ENCODE data around the gene SPC24.

DNA sequence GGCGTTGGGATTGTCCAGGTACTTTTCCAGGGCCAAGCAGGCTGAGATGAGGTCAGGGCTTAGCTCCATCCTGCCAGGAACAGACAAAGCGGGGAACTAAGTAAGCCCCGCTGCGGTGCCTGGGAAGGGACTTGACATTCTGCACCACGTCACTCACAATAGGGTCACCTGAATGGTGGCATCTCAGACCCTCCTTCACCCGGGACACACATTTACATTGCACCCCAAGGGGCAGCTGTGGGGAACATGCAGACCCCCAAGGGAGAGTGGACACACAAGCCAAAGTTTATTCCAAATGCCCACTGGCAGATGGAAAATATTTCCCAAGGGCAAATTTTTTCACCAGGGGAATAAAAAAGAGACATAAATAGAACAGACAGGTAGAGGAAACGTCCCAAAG, 20.3 kb upstream of the SPC24 start:
- TF ChIP-seq, protein P1, sequence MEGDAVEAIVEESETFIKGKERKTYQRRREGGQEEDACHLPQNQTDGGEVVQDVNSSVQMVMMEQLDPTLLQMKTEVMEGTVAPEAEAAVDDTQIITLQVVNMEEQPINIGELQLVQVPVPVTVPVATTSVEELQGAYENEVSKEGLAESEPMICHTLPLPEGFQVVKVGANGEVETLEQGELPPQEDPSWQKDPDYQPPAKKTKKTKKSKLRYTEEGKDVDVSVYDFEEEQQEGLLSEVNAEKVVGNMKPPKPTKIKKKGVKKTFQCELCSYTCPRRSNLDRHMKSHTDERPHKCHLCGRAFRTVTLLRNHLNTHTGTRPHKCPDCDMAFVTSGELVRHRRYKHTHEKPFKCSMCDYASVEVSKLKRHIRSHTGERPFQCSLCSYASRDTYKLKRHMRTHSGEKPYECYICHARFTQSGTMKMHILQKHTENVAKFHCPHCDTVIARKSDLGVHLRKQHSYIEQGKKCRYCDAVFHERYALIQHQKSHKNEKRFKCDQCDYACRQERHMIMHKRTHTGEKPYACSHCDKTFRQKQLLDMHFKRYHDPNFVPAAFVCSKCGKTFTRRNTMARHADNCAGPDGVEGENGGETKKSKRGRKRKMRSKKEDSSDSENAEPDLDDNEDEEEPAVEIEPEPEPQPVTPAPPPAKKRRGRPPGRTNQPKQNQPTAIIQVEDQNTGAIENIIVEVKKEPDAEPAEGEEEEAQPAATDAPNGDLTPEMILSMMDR (IDR thresholded peaks at IDR 0.05): no peak
- no peak for TF ChIP-seq EZH2 (IDR thresholded peaks at IDR 0.05; ENCODE audit: borderline replicate concordance, insufficient read depth, low read depth, low read length, poor library complexity, severe bottlenecking)

Data from B cell (primary cell).